ENCODE measurements around the gene HIBCH.
A peak's percentile ranks its signal among the peaks of the same experiment; 100 is the strongest.
"Not testable (repeated sequence)": the region's sequence is repeated elsewhere in the genome, so short reads cannot be mapped to it uniquely, and the experiment has no call there.

HIBCH gene

GRCh38 chr2:190319555-190320498 lies at the start of gene HIBCH:
Gene HIBCH (minus strand): TSS chr2:190319826. CDS start chr2:190319750, 76 bp downstream.
- DNase-seq (ENCODE audit: low read depth) = peak; percentile 99

GRCh38 chr2:190367091-190367490 lies 47.5 kb upstream of the HIBCH start:
- DNase-seq (ENCODE audit: low read depth) = no peak

GRCh38 chr2:190366248-190366753 lies 46.7 kb upstream of the HIBCH start:
- DNase-seq (ENCODE audit: low read depth) = no peak

- DNase-seq (ENCODE audit: low read depth) = no peak
Observed at GRCh38 chr2:190365499-190366204, 46.0 kb upstream of the HIBCH start.

- no peak for DNase-seq (ENCODE audit: low read depth)
Observed at GRCh38 chr2:190362894-190363293, 43.3 kb upstream of the HIBCH start.

- no peak for DNase-seq (ENCODE audit: low read depth)
Observed at GRCh38 chr2:190361572-190361971, 41.9 kb upstream of the HIBCH start.

- DNase-seq (ENCODE audit: low read depth) = no peak
Observed at GRCh38 chr2:190360965-190361364, 41.3 kb upstream of the HIBCH start.

- DNase-seq (ENCODE audit: low read depth) = no peak
Observed at GRCh38 chr2:190360561-190360960, 40.9 kb upstream of the HIBCH start.

- DNase-seq (ENCODE audit: low read depth) = not testable (repeated sequence)
Observed at GRCh38 chr2:190358655-190359448, 39.2 kb upstream of the HIBCH start.

- DNase-seq (ENCODE audit: low read depth) = no peak
Observed at GRCh38 chr2:190357600-190357999, 38.0 kb upstream of the HIBCH start.

- no peak for DNase-seq (ENCODE audit: low read depth)
Observed at GRCh38 chr2:190355968-190356644, 36.5 kb upstream of the HIBCH start.

GRCh38 chr2:190354003-190354690 lies 34.5 kb upstream of the HIBCH start:
- DNase-seq (ENCODE audit: low read depth) = peak; percentile 29

GRCh38 chr2:190353537-190353899 lies 33.9 kb upstream of the HIBCH start:
- DNase-seq (ENCODE audit: low read depth) = no peak

- DNase-seq (ENCODE audit: low read depth) = peak; percentile 40
Observed at GRCh38 chr2:190352668-190353536, 33.3 kb upstream of the HIBCH start.

- DNase-seq (ENCODE audit: low read depth) = no peak
Observed at GRCh38 chr2:190351955-190352354, 32.3 kb upstream of the HIBCH start.

GRCh38 chr2:190350371-190350770 lies 30.7 kb upstream of the HIBCH start:
- no peak for DNase-seq (ENCODE audit: low read depth)

- DNase-seq (ENCODE audit: low read depth) = peak; percentile 22
Observed at GRCh38 chr2:190344276-190344827, 24.7 kb upstream of the HIBCH start.

GRCh38 chr2:190343536-190344275 lies 24.1 kb upstream of the HIBCH start, which contains the start of gene INPP1:
Gene INPP1 (plus strand): TSS chr2:190343589. CDS start chr2:190360103, 16,514 bp downstream.
- peak; percentile 62 for DNase-seq (ENCODE audit: low read depth)

GRCh38 chr2:190343089-190343535 lies 23.5 kb upstream of the HIBCH start:
- DNase-seq (ENCODE audit: low read depth) = no peak

Measured in fibroblast of gingiva (primary cell).